Measurements from ENCODE around the gene ESR2.
"Not testable (repeated sequence)": the region's sequence is repeated elsewhere in the genome, so short reads cannot be mapped to it uniquely, and the experiment has no call there.

ESR2 gene

DNA sequence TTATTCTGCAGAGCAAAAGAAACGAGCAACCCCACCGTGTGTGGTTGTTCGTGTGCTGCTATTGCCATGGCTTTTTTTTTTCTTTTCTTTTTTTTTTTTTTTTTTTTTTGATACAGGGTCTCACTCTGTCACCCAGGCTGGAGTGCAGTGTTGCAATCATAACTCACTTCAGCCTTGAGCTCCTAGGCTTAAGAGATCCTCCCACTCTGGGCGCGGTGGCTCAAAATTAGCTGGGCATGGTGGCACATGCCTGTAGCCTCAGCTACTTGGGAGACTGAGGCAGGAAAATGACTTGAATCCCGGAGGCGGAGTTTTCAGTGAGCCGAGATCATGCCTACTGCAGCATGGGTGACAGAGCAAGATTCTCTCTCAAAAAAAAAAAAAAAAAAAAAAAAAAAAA is 144.2 kb downstream of the ESR2 start:
- Mint-ChIP-seq H3K4me3 (no peak overlapping the region), H3K27ac (no peak overlapping the region), H3K4me1 (ENCODE audit: low read depth) (no peaks in the 10 kb centered on the region), H3K36me3 (ENCODE audit: low read depth) (no peaks in the 10 kb centered on the region), H3K27me3 (peaks cover 2% of the 10 kb centered on the region), H3K9me3 (no peaks in the 10 kb centered on the region)
- intact Hi-C loops (cut with micrococcal nuclease), result no loop called here

DNA sequence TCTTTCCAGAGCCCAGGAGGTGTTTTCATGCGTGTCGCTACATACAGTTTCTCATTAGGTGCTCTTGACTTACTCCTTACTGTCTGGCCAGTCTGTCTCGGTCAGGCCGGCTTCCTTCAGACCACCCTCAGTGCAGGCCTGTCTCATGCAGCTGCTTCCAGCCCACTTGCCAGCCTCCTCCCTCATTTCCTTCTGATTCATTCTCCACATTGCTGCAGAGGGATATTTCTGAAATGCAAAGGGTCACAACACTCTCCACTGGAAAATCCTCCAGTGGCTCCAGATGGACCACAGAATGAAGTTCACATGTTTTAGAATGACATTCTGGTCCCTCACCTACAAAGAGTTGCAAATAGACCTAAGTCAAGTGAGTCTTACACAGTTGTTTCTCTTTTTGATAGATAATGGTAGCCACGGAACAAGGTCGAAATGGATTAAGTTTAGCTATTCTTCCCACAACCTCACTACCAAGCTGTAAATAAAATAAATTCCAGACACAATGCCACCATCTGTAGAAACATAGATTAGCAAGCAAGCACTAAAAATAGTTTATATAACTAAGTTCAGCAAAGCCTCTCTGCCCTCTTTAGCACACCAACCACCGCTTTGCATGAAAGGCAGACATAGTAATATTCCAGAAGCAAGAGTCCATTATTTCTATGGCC is 146.9 kb downstream of the ESR2 start:
- Mint-ChIP-seq H3K9me3 (no peaks in the 10 kb centered on the region), H3K36me3 (ENCODE audit: low read depth) (no peaks in the 10 kb centered on the region), H3K27me3 (peaks cover 2% of the 10 kb centered on the region), H3K4me1 (ENCODE audit: low read depth) (no peaks in the 10 kb centered on the region), H3K4me3 (no peak overlapping the region), H3K27ac (no peak overlapping the region)
- intact Hi-C loops (cut with micrococcal nuclease), result no loop called here

DNA sequence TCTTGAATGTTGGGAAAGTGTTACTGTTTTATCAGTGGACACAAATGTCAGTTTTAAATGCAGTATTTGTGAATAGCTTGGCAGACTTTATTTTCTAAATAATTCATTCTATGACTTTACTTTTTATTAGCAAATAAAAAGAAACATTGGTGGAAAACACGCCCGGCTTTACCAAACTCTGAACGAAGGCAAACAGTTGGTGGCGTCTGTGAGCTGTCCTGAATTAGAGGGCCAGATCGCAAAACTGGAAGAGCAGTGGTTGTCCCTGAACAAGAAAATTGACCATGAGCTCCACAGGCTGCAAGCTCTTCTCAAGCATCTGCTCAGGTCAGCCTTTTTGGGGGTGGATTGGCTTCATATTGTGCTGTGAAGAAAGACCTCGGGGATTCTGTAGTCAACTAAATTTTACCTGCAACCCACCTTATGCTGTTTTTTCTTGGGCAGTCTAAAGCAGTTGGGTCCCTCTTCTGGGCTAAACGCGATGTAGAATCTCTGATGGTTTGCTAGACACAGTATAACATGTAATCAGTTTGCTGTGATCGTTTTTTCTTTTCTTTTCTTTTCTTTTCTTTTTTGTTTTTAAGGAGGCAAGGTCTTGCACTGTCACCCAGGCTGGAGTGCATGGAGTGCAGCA is 156.4 kb downstream of the ESR2 start:
- no peaks in the 10 kb centered on the region for H3K36me3 Mint-ChIP-seq (ENCODE audit: low read depth)
- intact Hi-C loops (cut with micrococcal nuclease), result no loop called here
- H3K27me3 Mint-ChIP-seq, result peaks cover 6% of the 10 kb centered on the region
- H3K4me3 Mint-ChIP-seq, result no peak overlapping the region
- no peak overlapping the region for H3K27ac Mint-ChIP-seq
- no peaks in the 10 kb centered on the region for H3K4me1 Mint-ChIP-seq (ENCODE audit: low read depth)
- no peaks in the 10 kb centered on the region for H3K9me3 Mint-ChIP-seq

DNA sequence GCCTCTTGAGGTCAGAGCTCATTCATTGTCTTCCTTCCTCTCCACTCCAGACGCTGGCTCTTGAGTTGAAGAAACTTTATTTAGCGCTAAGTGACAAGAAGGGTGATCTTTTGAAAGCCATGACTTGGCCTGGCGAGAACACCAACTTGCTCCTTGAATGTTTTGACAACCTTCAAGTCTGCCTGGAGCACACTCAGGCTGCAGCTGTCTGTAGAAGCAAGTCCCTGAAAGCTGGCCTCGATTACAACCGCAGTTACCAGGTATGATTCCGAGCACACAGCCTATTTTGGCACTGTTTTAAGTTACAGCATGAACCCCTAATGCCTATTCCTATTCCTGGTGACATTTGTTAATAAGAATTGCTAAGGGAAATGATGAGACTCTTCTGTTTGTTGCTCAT is 167.6 kb downstream of the ESR2 start:
- Mint-ChIP-seq H3K36me3 (ENCODE audit: low read depth) (no peaks in the 10 kb centered on the region), H3K4me1 (ENCODE audit: low read depth) (no peaks in the 10 kb centered on the region), H3K9me3 (no peaks in the 10 kb centered on the region), H3K27ac (no peak overlapping the region), H3K4me3 (no peak overlapping the region), H3K27me3 (no peaks in the 10 kb centered on the region)
- intact Hi-C loops (cut with micrococcal nuclease), result no loop called here

DNA sequence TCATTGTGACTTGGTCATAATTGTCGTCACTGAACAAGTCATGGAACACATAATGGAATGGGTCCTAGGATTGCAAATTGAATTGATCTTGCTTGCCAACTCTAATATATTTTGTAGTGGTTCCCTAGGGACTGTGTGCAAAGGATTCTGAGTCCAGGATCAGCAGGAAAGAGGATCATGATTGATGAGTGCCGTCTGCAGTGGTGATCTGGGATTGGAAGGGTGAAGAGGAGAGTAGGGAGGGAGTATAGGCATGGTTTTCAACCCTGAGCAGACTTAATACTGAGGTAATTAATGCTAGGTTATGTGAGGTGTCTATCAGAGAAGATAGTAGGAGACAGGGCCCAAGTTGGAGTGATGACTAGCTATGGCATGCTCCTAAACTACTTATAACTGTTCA is 168.9 kb downstream of the ESR2 start:
- no peaks in the 10 kb centered on the region for H3K27me3 Mint-ChIP-seq
- H3K36me3 Mint-ChIP-seq (ENCODE audit: low read depth), result no peaks in the 10 kb centered on the region
- intact Hi-C loops (cut with micrococcal nuclease), result no loop called here
- H3K9me3 Mint-ChIP-seq, result no peaks in the 10 kb centered on the region
- H3K4me1 Mint-ChIP-seq (ENCODE audit: low read depth), result no peaks in the 10 kb centered on the region
- no peak overlapping the region for H3K4me3 Mint-ChIP-seq
- H3K27ac Mint-ChIP-seq, result no peak overlapping the region

DNA sequence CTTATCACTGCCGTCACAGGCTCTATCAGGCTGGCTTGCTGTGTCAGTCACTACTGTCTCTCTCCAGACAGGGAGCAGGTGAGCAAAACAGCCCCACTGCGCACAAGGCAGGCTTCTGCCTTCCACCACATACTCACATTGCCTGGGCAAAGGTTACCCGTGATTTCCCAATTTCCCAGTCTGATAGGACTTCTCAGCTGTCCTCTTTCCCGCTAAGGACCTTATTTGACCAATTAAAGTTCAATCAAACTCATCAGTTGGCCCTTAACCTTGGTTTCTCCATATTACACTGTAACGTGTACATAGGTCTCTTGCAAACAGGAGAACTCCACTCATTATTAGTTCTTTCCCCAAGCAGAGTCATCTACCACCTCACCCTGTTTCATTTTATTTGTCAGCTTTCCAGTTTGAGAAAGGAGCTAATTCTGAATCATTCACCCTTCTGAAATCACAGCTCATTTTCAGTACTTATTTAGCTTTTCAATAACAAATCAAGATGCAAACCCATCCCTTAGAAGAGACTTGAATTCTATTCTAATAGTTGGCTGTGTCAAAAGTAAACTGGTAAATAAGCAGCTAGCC is 170.8 kb downstream of the ESR2 start:
- H3K4me3 Mint-ChIP-seq, result no peak overlapping the region
- no peaks in the 10 kb centered on the region for H3K27me3 Mint-ChIP-seq
- no peaks in the 10 kb centered on the region for H3K4me1 Mint-ChIP-seq (ENCODE audit: low read depth)
- intact Hi-C loops (cut with micrococcal nuclease), result no loop called here
- no peak overlapping the region for H3K27ac Mint-ChIP-seq
- no peaks in the 10 kb centered on the region for H3K36me3 Mint-ChIP-seq (ENCODE audit: low read depth)
- no peaks in the 10 kb centered on the region for H3K9me3 Mint-ChIP-seq

DNA sequence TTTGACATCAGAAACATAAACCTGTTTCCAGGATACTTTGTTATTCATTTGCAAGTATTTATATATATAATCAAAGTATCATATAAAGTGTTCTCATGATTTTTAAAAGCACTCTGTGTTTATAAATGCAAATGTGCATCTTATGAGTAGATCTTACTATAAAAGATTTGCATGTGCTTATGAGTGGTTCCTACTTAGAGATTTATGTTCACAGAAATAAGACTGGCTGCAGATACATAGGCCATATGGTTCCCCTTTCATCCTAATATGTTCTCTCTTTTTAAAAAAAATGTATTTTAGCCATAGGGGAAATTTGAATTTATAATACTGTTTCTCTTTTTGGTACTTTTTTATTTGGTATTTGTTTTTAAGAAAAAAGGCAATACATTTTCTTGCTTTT is 174.2 kb downstream of the ESR2 start:
- H3K4me1 Mint-ChIP-seq (ENCODE audit: low read depth), result no peaks in the 10 kb centered on the region
- intact Hi-C loops (cut with micrococcal nuclease), result no loop called here
- no peaks in the 10 kb centered on the region for H3K27me3 Mint-ChIP-seq
- H3K36me3 Mint-ChIP-seq (ENCODE audit: low read depth), result no peaks in the 10 kb centered on the region
- no peak overlapping the region for H3K4me3 Mint-ChIP-seq
- no peak overlapping the region for H3K27ac Mint-ChIP-seq
- H3K9me3 Mint-ChIP-seq, result no peaks in the 10 kb centered on the region

DNA sequence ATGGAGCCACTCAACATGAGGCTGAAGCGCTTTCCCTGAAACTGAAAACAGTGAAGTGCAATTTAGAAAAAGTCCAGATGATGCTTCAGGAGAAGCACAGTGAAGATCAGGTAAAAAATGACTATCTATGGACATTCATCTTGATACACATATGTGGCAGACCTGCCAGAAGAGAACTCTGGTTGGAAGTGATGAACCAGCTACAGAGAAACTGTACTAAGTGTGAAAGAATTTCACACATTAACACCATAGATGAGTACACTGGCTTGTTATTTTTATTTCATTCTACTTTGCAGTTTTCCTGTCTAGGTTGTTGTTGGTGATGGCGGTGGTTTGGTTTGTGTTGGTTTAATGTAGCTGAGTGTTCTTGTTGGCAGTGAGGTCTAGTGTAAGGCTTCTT is 174.7 kb downstream of the ESR2 start:
- Mint-ChIP-seq H3K4me3 (no peak overlapping the region), H3K27ac (no peak overlapping the region), H3K9me3 (no peaks in the 10 kb centered on the region), H3K27me3 (no peaks in the 10 kb centered on the region), H3K4me1 (ENCODE audit: low read depth) (no peaks in the 10 kb centered on the region), H3K36me3 (ENCODE audit: low read depth) (no peaks in the 10 kb centered on the region)
- intact Hi-C loops (cut with micrococcal nuclease), result no loop called here

DNA sequence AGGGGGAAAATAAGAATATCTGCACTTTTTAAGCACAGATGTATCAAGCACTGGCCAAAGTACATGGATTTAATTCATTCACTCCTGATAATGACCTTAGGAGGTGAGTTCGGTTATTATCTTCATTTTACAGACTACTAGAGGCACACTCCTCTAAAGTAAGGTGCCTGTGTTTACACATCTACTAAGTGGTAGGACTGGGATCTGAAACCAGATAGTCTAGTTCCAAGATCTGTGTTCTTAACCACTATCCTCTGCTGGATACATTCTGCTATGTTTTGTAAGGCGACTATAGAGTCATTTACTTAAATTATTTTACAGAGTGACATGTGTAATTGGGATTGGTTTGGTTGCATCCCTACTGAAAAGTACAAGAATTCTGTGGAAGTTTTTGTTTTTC is 175.3 kb downstream of the ESR2 start:
- H3K36me3 Mint-ChIP-seq (ENCODE audit: low read depth), result no peaks in the 10 kb centered on the region
- intact Hi-C loops (cut with micrococcal nuclease), result no loop called here
- H3K4me1 Mint-ChIP-seq (ENCODE audit: low read depth), result no peaks in the 10 kb centered on the region
- H3K9me3 Mint-ChIP-seq, result no peaks in the 10 kb centered on the region
- H3K27me3 Mint-ChIP-seq, result no peaks in the 10 kb centered on the region
- no peak overlapping the region for H3K27ac Mint-ChIP-seq
- H3K4me3 Mint-ChIP-seq, result no peak overlapping the region

DNA sequence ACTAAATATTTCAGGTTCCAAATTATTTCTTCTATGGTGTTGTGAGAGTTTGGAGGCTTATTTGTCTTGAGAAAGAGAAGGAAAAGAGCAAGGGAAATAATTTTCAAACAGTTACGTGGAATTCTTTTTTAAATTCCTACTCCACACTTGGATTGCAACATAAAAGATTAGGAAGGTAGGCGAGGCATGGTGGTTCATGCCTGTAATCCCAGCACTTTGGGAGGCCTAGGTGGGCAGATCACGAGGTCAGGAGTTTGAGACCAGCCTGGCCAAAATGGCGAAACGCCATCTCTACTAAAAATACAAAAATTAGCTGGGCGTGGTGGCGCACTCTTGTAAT is 175.8 kb downstream of the ESR2 start:
- H3K27ac Mint-ChIP-seq; H3K4me3 Mint-ChIP-seq; H3K27me3 Mint-ChIP-seq; H3K9me3 Mint-ChIP-seq; intact Hi-C loops (cut with micrococcal nuclease); H3K4me1 Mint-ChIP-seq (ENCODE audit: low read depth); H3K36me3 Mint-ChIP-seq (ENCODE audit: low read depth): not testable (repeated sequence)

DNA sequence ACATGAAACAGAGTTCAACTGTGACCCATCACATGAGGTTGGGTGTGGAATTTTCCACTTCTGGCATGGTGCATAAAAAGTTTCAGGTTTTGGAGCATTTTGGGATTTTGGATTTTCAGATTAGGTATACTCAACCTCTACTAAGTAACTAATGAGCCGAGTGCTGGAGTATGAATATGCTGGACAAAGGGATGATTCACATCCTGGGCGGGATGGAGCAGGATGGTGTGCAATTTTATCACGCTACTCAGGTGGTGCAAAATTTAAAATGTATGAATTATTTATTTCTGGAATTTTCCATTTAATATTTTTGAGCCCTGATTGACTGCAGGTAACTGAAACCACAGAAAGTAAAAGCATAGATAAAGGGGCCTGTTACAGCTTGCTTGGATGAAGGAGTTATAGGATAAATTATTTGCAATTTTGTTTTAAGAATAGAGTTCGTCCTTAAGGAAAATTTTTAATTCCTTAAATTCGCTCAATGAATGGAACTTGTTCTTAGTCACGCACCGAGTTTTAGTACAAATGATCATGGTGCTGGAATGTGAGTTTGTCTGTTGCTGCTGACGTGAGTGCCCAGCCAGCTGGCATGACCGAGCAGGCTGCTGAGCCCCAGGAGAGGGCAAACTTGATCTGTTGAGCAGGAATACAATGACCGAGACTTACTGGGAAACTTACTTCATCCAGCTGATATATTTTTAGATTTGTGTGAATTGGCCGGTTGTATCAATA is 176.3 kb downstream of the ESR2 start:
- H3K36me3 Mint-ChIP-seq (ENCODE audit: low read depth), result no peaks in the 10 kb centered on the region
- no peak overlapping the region for H3K27ac Mint-ChIP-seq
- intact Hi-C loops (cut with micrococcal nuclease), result no loop called here
- H3K4me1 Mint-ChIP-seq (ENCODE audit: low read depth), result no peaks in the 10 kb centered on the region
- H3K27me3 Mint-ChIP-seq, result no peaks in the 10 kb centered on the region
- H3K9me3 Mint-ChIP-seq, result no peaks in the 10 kb centered on the region
- no peak overlapping the region for H3K4me3 Mint-ChIP-seq

DNA sequence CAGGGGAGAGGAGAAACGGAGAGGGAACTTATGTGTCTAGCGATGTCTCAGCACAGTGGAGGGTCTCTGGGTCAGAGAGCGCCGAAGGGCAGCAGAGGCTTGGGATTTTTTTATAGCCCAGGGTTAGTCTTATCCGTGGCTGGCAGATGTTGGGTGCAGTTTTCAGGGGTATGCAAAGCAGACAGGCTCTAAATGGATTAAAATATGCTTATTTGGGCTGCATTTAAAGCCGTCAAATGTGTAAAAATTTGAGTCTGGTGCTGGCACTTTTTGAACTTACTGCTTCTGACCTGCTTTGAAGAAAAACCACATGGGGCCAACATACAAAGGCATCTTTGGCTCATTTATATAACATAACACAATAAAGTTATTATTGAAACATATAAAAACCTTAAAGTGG is 178.8 kb downstream of the ESR2 start:
- Mint-ChIP-seq H3K27ac (no peak overlapping the region), H3K27me3 (no peaks in the 10 kb centered on the region), H3K9me3 (no peaks in the 10 kb centered on the region), H3K36me3 (ENCODE audit: low read depth) (no peaks in the 10 kb centered on the region), H3K4me3 (no peak overlapping the region), H3K4me1 (ENCODE audit: low read depth) (no peaks in the 10 kb centered on the region)
- intact Hi-C loops (cut with micrococcal nuclease), result no loop called here

DNA sequence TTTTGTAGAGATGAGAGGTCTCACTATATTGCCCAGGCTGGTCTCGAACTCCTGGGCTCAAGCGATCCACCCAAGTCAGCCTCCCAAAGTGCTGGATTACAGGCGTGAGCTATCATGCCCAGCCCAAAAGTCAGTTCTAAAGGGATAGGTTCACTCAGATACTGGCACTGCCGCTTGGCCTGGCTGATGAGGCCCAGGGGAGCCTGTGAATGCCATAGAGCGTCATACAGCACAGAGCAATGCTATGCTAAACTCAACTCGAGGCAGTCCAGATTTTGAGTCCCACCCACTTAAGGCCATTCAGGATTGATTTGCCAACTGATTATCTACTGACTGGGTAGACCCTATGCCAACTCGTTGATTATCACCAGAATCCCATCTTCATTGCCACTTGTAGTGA is 179.4 kb downstream of the ESR2 start:
- H3K4me1 Mint-ChIP-seq (ENCODE audit: low read depth), result no peaks in the 10 kb centered on the region
- H3K9me3 Mint-ChIP-seq, result no peaks in the 10 kb centered on the region
- H3K27me3 Mint-ChIP-seq, result no peaks in the 10 kb centered on the region
- H3K36me3 Mint-ChIP-seq (ENCODE audit: low read depth), result no peaks in the 10 kb centered on the region
- no peak overlapping the region for H3K4me3 Mint-ChIP-seq
- no peak overlapping the region for H3K27ac Mint-ChIP-seq
- intact Hi-C loops (cut with micrococcal nuclease), result no loop called here

DNA sequence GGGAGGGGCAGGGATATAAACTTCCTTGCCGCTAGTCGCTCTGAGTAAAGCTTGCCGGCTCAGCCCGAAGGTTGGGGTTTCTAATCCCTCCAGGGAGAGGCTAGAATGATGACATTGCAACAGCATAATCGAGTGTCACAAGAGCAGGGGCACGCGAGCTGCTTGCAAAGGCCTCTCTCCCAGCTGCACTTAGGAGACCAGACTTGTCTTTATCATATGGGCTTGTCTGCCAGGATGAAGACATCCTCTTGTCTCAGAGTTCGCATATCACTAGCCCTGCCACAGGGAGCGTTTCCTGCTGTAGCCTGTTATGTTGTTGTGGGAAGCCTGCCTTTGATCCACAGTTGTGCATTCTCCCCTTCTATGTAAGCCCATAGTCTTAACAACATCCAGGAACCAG is 180.0 kb downstream of the ESR2 start:
- no peaks in the 10 kb centered on the region for H3K4me1 Mint-ChIP-seq (ENCODE audit: low read depth)
- H3K36me3 Mint-ChIP-seq (ENCODE audit: low read depth), result no peaks in the 10 kb centered on the region
- H3K27ac Mint-ChIP-seq, result no peak overlapping the region
- no peaks in the 10 kb centered on the region for H3K9me3 Mint-ChIP-seq
- no peak overlapping the region for H3K4me3 Mint-ChIP-seq
- H3K27me3 Mint-ChIP-seq, result no peaks in the 10 kb centered on the region
- intact Hi-C loops (cut with micrococcal nuclease), result no loop called here
